Measurements from ENCODE around the gene C1QTNF7.

C1QTNF7 gene

GRCh38 chr4:15443371-15444160 is 15.7 kb downstream of the C1QTNF7 start:
- TF ChIP-seq CTCF (IDR thresholded peaks at IDR 0.05) (no peak), ZFX (IDR thresholded peaks at IDR 0.05; ENCODE audit: borderline replicate concordance) (no peak)
- H3K27ac ChIP-seq, result no peak overlapping the region

- no peak overlapping the region for H3K27ac ChIP-seq
- TF ChIP-seq ZFX (IDR thresholded peaks at IDR 0.05; ENCODE audit: borderline replicate concordance) (no peak), CTCF (IDR thresholded peaks at IDR 0.05) (no peak)
Measured at GRCh38 chr4:15444276-15444675, 16.4 kb downstream of the C1QTNF7 start.

GRCh38 chr4:15444879-15445547 is 17.2 kb downstream of the C1QTNF7 start:
- TF ChIP-seq CTCF (IDR thresholded peaks at IDR 0.05), result no peak
- TF ChIP-seq ZFX (IDR thresholded peaks at IDR 0.05; ENCODE audit: borderline replicate concordance), result no peak
- no peak overlapping the region for H3K27ac ChIP-seq

- no peak overlapping the region for H3K27ac ChIP-seq
- TF ChIP-seq CTCF (IDR thresholded peaks at IDR 0.05) (no peak), ZFX (IDR thresholded peaks at IDR 0.05; ENCODE audit: borderline replicate concordance) (no peak)
Measured at GRCh38 chr4:15451181-15451865, 23.5 kb downstream of the C1QTNF7 start.

GRCh38 chr4:15451866-15452765 is 24.3 kb downstream of the C1QTNF7 start:
- TF ChIP-seq CTCF (IDR thresholded peaks at IDR 0.05) (no peak), ZFX (IDR thresholded peaks at IDR 0.05; ENCODE audit: borderline replicate concordance) (no peak)
- H3K27ac ChIP-seq, result no peak overlapping the region

GRCh38 chr4:15455290-15455689 is 27.5 kb downstream of the C1QTNF7 start:
- no peak overlapping the region for H3K27ac ChIP-seq
- no peak for TF ChIP-seq CTCF (IDR thresholded peaks at IDR 0.05)
- no peak for TF ChIP-seq ZFX (IDR thresholded peaks at IDR 0.05; ENCODE audit: borderline replicate concordance)

All from 22Rv1 (cell line).